DMS153 treated with DMSO at 0.1 percent for 48 hours (cell line): ENCODE results near the gene RBP3.

Experiments used
- DNase-seq: peaks from one replicate; lab custom pipeline; 2025; ENCODE audit not compliant: unreplicated experiment; lab: John Stamatoyannopoulos, UW

Gene RBP3

DNA sequence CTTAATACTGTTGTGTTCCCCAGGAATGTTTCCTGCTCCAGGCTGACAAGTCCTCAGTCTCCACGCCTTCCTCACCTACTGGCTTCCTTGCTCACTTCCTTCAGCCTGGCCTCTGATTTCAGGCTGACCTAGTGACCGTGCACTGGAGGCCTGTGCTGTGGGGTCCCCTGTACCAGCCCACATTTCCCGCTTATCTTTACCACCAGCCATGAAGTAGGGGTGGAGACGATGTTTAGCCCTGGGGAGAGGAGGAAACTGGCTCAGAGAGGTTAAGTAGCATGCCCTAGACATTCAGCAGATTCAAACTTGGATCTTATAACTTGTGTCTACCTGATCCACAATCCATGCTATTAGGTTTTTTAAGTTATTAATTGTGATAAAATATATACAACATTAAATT is 40.7 kb downstream of the RBP3 start:
- DNase-seq: no peak

DNA sequence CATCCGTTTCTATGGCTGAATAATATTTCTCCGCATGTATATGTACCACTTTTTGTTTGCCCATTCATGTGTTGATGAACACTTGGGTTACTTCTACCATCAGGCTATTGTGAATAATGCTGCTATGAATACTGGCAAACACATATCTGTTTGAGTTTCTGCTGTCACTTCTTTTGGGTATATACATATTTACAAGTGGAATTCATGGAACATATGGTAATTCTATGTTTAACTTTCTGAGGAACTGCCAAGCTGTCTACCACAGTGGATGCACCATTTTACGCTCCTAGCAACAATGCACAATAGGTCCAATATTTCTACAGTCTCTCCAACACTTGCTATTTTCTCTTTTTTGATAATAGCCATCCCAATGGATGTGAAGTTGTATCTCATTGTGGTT is 41.5 kb downstream of the RBP3 start:
- DNase-seq: no peak

DNA sequence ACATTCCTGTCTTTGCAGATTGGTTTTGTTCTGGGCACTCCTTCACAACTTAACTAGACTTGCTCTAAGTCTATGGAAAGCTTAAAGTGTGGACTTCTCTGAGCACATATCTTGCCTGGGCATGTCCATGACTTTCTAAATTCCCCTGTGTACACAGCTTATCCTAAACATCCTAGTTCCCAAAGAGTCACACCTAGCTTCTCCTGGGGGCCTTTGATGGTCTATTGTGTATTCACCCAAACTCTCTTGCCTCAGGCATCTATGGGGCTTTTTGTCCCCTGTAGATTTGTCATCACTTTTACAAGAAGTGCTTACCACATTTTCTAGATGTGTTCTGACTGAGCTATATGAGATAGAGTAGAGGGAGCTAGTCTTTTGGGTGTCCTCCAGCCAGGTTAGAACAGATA is 48.2 kb downstream of the RBP3 start:
- no peak for DNase-seq

DNA sequence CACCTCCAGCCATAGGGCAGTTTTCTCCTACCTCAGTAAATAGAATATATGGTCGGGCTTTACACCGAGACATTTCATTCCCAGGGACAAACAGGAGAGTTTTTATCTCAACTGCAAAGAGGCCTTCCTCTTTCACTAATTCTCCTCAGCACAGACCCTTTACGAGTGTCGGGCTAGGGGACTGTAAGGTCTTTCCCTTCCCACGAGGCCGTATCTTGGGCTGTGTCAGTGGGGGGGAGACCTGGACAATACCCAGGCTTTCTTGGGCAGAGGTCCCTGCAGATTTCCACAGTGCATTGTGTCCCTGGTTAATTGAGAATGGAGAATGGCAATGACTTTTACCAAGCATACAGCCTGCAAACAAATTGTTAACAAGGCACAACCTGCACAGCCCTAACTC is 49.1 kb downstream of the RBP3 start:
- no peak for DNase-seq

- DNase-seq: no peak
Observed at GRCh38 chr10:47400251-47400650, 52.1 kb downstream of the RBP3 start.

DNA sequence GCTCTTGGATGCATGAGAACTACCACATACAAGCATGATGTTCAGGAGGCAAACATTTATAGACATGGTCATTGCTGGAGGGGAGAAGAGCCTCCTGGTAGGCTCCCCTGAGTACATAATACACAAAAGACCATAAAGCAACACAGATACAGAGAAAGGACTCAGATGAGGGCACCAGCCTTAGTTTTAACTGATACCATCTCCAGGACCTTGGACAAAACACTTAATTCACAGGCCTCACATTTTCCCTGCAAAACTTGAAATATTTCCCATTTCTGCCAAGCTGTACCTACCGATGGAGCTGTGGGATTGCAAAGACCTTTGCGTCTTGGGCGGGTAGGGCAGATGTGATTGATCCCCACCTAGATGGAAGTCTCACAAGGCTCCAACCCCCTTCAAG is 52.6 kb downstream of the RBP3 start:
- DNase-seq: no peak

DNA sequence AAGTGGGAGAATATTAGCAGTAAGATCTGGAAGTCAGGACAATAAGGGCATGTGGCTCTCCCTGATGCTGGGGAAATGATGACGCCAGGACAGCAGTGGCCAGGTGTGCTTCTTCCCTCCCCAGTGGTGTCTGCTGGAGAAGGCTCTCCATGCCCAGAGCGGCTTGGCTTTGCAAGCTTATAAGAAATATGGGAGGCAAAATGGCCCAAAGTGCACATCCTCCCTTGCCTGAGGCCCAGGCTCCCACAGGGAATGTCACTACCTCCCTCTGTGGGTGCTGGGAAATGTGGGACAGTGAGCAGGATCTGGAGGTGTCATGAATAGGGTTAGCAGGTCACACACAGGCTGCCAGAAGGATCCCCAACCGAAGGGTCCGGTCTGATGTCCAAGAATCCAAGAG is 53.0 kb downstream of the RBP3 start:
- DNase-seq: no peak

DNA sequence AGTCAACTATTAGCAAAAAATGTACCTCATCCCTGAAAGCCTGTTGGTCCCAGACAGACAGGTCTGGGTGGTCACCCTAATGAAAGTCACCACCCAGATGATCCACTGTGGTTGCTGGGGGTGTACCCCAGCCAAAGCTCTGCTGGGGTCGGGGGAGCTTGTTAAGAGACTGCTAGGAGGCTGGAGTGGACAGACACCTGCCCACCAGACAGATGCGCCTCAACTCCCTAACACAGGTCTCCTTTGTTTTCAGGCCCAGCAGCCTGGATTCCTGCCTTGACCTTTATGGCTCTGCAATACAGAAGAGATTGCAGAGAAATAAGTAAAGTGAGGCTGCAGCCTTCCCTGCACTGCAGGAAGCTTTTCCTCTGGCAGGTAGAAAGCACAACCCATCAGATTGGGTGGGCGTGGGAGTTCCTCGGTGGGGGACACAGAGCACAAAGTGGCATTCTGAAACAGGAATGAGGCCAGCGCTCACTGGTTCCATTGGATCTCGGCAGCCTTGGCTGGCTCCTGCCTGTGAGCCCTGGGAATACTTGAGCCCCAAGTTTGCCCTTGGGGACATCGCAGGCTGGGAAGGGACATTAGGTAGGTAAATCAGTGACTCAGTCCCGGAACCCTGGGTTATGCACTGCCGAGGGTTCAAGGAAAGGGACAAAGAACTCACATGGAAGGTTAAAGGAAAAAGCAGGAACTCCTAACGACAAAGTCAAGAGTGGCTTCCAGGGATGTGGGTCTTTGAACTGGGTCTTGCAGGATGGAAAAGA is 53.9 kb downstream of the RBP3 start:
- no peak for DNase-seq

- DNase-seq: no peak
Observed at GRCh38 chr10:47402641-47403301, 54.6 kb downstream of the RBP3 start.

GRCh38 chr10:47403446-47404318 is 55.5 kb downstream of the RBP3 start:
- DNase-seq: no peak

- DNase-seq: no peak
Observed at GRCh38 chr10:47404446-47404845, 56.3 kb downstream of the RBP3 start.

GRCh38 chr10:47404937-47405336 is 56.8 kb downstream of the RBP3 start:
- no peak for DNase-seq

DNA sequence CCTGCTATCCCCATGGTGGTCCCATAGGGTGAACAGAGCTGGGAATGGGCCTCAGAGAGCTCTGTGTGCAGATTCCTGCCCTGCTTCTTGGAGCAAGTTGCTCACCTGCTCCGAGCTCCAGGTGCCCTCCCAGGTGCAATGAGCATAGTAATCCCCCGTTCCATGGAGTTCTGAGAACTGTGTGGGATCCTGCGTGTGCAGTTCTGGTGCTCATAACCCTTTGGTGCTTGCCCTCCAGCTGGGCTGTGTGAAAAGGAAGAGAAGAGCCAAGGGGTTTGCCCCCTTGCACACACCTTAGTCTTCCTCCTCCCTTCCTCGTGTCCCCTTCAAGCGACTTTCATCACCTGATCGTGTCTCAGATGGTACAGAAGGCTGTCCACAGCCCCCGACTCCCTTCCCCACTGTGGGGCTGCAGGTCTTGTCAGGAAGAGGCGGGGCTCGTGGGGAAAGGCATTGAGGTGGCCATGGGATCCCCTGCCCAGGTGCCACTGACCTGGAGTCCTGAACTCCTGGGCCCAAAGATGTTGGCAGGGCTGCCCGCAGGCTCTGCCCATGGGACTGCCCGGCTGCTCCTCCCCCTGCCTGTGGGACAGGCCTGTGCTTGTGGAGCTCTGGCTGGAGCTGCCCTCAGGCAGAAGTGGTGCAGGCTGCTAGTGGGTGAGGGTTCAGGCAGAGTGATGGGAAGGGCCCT is 57.8 kb downstream of the RBP3 start:
- DNase-seq: no peak

DNA sequence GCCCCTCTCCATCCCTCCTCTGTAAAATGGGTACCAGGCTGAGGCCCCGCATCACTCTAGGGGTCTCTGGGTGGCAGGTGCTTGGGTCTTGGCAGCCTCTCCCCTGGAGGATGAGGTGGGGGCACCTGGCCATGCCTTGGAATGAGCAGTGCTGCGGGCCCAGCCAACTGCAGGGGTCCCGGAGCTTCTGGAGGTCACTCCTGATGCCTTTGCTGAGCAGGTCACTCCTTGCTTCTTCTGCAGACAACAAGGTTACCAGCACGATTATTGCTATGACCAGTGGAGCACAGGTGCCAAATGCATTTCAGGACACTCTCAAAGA is 58.3 kb downstream of the RBP3 start:
- no peak for DNase-seq

DNA sequence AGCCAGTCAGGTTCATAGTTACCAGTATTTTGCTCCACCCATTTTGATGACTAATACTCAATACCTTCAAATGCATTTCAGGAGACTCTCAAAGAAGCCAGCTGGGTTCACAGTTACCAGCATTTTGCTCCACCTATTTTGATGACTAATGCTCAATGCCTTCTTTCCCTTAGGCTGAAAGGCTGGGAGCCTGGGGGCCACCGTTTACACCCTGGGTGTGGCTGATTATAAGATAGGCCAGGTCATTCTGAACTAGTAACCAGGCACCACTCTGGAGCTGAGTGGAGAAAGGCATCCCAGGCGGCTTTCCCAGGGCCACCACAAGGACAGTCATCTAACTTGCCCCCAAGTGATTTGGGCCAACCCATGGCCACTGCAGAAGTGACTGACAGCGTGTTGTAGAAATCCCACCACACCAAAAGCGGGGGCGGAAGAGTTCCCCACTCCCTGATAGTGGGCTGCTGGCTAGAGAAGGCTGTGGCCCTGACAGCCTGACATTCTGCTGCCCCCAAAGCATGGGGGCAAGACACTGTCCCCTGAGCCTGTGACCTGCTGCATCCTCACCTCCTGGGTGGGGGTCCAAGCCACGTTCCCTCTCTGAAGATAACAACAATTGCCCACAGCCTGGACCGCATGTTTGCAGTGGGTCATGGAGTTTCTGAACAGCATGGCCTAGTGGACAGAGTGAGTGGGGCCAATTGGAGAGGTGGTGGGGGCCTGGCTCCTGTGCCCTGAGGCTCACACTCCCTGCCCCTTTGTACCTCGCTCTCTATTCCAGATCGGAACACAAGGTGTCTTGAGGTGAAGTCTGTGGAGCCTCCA is 58.9 kb downstream of the RBP3 start:
- DNase-seq: no peak
